HTERT RPE-1 (cell line): Measurements from ENCODE around the gene GRIK5.

ENCODE experiments used
- in situ Hi-C: fragments of 300-500 bp; cut with MboI; formaldehyde crosslinking; loops from 4 replicates; pipeline ENCODE4 v1.14.3; 2020; ENCODE audit warnings: low sequenced_read_pairs

The GRIK5 gene

GRCh38 chr19:42095142-42095813, 25.3 kb upstream of the GRIK5 start:
- in situ Hi-C loops, result no loop called here

- in situ Hi-C loops, result no loop called here
These were observed 23.9 kb upstream of the GRIK5 start for GRCh38 chr19:42093926-42094325.

DNA sequence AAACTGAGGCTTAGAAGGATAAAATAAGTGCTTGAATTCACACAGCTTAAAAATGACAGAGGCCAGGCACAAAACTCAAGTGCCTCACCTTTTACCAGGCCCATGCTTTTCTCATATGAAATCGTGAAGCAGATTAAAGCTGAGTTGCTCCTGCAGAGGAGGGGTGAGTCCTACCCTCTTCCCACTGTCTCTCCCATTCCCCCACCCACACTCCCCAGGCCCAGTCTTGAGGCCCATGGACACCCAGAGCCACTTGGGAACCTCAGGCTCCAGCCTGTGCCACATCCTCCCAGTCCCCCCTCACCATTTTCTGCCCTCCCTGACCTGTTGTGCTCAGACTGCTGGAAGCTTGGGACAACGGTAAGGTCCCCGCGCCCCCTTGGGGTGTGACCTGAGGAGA, 23.5 kb upstream of the GRIK5 start:
- in situ Hi-C loops, result no loop called here

GRCh38 chr19:42092350-42092749, 22.3 kb upstream of the GRIK5 start:
- in situ Hi-C loops, result no loop called here

DNA sequence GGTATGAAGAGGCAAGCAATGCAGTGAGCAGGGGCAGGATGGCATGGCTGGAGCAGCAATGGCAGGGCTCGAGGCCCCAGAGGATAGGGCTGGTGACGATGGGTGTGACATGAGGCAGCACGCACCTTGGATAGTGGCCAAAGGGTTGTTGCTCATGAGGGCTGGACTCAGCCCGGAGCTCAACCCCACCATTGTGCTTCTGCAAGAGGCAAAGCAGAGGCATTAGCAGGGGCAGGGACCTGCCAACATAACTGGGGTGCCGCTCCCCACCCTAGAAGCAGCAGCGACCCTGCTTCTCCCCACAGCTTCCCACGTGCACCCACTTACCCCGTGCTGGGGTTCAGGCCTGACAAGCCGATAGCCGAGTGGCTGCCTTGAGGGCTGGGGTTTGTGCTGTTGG, 21.7 kb upstream of the GRIK5 start:
- in situ Hi-C loops, result no loop called here

- in situ Hi-C loops, result no loop called here
These were observed 21.3 kb upstream of the GRIK5 start for GRCh38 chr19:42091300-42091699.

GRCh38 chr19:42090672-42091071, 20.7 kb upstream of the GRIK5 start:
- in situ Hi-C loops, result no loop called here

DNA sequence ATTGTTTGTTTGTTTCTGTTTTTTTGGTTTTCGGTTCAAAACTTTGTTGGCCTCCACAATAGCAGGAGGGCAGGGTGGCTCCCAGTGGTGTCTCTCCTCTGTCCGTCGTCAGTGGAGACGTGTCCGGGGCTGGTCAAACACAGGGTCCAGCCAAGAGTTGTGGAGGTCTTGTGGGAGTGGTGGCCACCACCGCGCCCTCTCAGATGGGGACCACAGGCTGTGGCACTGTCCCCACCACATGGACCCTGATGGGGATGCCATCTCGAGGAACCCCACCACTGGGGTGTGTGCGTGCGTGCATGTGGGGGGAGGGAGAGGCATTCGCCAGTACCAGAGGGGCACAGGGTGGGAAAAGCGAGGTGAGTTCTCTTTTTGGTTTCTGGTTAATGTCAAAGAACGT, 19.8 kb upstream of the GRIK5 start:
- in situ Hi-C loops, result no loop called here

DNA sequence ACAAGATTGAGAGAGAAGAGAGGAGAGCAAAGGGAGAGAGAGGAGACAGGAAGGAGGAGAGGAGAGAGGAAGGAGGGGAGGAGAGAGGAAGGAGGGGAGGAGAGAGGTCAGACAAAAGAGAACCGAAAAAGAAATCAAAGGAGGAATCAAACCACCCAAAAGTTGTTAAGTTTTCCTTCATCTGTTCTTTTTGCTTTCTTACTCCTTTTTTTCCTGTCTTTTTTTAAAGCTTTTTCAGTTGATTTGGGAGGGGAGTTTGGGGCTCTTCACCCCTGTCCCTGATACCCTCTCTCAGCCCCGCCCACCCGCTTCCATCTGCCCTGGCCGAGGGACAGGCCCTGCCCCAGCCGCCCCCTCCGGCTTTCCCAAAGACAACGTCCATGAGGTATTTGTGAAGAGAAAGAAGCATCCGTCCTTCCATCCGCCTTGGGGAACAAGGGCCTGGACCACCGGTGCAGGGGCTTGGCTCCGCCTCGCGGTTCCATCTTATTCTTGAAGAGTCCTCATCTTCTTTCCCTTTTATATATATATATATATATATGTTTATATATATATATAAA, 19.3 kb upstream of the GRIK5 start:
- in situ Hi-C loops, result no loop called here

DNA sequence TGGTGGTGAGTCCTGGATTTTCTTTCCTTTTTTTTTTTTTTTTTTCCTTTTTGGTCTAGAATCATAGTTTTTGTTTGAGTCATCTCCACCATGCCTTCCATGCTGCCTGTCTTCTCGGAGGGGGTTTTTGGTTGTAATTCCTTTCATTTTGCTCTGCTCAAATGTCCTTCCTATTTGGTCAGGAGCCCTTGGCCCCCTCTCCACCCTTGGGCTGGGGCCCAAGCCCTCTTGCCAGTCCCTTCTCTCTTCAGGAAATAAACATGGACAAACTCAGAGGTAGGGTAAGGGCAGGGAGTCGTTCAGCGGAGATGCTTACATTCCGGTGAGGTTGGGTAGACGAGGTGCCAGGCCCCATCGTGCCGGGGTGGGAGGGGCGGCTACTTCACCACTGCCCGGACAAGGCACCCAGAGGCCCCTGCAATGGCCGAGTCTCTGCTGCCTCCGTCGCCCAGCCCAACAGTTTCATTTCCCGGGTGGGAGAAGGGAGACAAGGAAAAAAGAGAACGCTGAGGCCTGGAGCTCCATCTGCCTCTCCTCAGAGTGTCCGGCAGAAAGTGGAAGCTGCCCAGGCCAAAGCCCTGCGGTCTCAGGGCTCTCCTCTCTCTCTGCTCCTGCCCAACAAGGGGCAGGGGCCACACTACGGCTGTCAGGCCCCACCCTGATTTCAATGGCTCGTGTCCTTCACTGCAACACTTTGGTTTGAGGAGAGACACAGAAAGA, 18.6 kb upstream of the GRIK5 start:
- in situ Hi-C loops, result no loop called here

DNA sequence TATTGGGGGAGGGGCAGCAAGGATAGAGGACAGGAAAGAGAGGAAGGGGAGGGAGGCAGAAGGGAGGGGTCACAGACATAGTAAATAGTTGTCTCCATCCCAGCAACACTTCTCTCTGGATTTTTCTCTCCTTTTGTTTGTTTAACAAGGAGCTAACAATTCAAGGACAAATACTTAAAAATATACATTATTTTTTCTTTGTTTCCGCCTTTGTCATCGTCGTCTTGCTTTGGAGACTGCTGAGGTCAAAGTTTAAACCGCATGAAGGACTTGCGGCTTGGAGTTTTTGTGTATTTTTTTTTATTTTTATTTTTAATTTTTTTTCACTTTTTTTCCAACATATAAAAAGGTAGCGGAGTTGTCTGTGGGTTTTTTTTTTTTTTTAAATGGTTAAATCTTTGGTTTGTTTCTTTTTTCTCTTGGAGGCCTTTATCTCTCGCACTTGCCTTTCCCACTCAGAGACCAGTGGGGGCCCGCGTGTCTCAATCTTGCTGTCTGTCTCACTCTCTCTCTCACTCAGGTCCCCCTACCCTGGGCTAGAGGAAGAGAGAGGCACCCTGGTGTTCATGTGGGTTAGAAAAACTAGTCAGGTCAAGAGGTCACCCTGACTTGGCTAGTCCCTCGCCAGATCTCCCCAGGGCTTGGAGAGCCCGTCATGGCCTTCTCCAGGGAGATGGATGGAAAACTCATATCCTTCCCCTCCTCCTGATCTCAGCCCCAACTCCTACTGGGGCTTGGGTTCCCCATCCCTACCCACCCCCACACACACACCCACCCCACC, 17.0 kb upstream of the GRIK5 start:
- in situ Hi-C loops, result no loop called here

DNA sequence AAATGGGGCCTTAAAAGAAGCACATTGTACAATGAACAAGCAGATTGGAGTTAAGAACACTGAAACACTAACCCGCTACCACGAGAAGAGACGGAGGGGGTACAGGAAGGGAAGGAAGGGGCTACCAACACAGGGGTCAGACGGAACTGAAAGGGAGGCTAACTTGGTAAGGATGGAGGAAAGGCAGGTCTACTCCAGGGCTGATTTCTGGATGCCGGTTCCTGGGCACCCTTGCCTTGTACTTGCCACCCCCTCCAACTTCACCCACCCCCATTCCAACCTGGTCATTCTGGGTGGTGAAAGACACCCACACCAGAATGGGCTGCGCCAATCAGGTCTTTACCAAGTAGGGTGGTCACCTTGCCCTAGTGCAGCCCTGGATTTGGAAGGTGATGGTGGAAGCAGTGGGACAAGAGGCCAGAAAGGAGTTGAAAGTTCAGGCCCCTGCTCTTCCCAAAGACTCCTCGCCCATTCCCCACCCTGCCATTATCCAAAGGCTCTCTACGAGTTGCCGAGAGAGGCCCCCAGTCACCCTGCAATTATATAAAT, 16.3 kb upstream of the GRIK5 start:
- in situ Hi-C loops, result no loop called here

GRCh38 chr19:42083537-42083936, 13.5 kb upstream of the GRIK5 start:
- in situ Hi-C loops, result no loop called here

DNA sequence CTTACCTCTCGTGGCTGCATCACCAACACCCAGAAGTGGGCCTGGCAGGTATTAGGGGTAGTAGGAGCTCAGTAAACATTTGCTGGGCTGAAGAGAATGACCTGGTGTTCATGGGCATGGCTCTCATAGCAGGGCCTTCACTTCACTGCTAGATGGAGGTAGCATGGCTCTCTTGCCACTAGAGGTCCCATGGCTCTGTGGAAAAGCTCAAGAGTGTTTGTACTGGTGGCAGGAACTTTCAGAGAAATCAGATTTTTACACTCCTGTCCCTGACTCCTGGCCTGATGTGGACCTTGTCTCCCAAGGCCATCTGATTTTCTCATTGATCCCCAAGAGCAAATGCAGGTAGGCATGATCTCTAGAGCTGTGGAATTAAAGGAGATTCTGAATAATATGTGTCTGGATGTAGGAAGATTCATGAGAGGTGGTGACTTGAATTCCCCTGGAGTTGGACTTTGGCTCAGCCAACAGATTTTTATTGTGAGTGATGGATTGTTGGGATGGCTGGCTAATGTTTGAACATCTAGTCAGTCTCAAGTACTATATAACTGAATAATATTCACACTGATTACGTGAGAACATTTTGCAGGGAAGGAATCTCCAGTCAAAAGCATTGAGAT, 11.7 kb upstream of the GRIK5 start:
- in situ Hi-C loops, result no loop called here

DNA sequence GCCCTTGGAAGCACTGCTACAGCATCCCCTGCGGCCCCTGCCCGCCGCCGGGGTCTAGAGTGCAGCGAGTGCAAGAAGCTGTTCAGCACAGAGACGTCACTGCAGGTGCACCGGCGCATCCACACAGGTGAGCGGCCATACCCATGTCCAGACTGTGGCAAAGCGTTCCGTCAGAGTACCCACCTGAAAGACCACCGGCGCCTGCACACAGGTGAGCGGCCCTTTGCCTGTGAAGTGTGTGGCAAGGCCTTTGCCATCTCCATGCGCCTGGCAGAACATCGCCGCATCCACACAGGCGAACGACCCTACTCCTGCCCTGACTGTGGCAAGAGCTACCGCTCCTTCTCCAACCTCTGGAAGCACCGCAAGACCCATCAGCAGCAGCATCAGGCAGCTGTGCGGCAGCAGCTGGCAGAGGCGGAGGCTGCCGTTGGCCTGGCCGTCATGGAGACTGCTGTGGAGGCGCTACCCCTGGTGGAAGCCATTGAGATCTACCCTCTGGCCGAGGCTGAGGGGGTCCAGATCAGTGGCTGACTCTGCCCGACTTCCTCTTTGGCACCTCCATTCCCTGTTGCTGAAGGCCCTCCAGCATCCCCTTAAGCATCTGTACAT, 10.9 kb upstream of the GRIK5 start:
- in situ Hi-C loops, result no loop called here

DNA sequence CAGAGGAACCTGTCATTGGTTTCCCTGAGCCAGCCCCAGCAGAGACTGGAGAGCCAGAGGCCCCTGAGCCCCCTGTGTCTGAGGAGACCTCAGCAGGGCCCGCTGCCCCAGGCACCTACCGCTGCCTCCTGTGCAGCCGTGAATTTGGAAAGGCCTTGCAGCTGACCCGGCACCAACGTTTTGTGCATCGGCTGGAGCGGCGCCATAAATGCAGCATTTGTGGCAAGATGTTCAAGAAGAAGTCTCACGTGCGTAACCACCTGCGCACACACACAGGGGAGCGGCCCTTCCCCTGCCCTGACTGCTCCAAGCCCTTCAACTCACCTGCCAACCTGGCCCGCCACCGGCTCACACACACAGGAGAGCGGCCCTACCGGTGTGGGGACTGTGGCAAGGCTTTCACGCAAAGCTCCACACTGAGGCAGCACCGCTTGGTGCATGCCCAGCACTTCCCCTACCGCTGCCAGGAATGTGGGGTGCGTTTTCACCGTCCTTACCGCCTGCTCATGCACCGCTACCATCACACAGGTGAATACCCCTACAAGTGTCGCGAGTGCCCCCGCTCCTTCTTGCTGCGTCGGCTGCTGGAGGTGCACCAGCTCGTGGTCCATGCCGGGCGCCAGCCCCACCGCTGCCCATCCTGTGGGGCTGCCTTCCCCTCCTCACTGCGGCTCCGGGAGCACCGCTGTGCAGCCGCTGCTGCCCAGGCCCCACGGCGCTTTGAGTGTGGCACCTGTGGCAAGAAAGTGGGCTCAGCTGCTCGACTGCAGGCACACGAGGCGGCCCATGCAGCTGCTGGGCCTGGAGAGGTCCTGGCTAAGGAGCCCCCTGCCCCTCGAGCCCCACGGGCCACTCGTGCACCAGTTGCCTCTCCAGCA, 10.1 kb upstream of the GRIK5 start:
- in situ Hi-C loops, result no loop called here

DNA sequence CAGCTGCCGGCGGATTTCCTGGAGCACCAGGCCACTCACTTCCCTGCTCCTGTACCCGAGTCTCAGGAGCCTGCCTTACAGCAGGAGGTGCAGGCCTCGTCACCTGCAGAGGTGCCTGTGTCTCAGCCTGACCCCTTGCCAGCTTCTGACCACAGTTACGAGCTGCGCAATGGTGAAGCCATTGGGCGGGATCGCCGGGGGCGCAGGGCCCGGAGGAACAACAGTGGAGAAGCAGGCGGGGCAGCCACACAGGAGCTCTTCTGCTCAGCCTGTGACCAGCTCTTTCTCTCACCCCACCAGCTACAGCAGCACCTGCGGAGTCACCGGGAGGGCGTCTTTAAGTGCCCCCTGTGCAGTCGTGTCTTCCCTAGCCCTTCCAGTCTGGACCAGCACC, 9.3 kb upstream of the GRIK5 start:
- in situ Hi-C loops, result no loop called here

DNA sequence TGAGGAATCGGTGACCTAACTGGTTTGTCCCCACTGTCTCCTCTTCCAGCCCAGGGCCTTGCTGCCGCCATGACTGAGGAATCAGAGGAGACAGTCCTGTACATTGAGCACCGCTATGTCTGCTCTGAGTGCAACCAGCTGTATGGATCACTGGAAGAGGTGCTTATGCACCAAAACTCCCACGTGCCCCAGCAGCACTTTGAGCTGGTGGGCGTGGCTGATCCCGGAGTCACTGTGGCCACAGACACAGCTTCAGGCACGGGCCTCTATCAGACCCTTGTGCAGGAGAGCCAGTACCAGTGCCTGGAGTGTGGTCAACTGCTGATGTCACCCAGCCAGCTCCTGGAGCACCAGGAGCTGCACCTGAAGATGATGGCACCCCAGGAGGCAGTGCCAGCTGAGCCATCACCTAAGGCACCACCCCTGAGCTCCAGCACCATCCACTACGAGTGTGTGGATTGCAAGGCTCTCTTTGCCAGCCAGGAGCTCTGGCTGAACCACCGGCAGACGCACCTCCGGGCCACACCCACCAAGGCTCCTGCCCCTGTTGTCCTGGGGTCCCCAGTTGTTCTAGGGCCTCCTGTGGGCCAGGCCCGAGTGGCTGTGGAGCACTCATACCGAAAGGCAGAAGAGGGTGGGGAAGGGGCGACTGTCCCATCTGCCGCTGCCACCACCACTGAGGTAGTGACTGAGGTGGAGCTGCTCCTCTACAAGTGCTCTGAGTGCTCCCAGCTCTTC, 8.7 kb upstream of the GRIK5 start:
- in situ Hi-C loops, result no loop called here

DNA sequence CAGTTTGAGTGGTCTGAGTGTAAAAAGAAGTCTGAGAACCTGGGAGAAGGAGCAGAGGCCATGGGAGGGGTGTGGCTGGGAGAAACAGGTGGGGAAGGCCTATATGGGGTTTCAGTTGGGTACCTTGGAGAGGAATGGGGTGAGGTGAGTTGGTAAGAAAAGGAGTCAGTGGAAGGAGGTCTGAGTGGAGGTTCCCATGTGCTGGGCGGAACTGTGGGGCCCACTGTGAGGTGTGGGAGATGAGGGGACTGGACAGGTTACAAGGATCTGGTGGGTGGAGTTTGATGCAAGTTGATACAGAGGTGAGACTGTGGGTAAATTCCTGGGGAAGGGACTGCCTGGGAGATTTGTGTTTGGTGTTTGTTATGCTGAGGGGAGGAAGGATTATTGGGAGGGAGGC, 8.1 kb upstream of the GRIK5 start:
- in situ Hi-C loops, result no loop called here
